KOPT-K1 (cell line): ENCODE results near the gene JAKMIP1.
"Not testable (repeated sequence)": the region's sequence is repeated elsewhere in the genome, so short reads cannot be mapped to it uniquely, and the experiment has no call there.

ENCODE experiments used
- H3K27ac ChIP-seq: fragments of 200-600 bp; sonication (generic); 2 replicates; pipeline ENCODE4 v1.5.1; 2016; ENCODE audit warnings: antibody characterized with exemption, mild to moderate bottlenecking, low read depth, low read length; ENCODE audit not compliant: poor library complexity, severe bottlenecking
- H3K36me3 ChIP-seq: fragments of 200-600 bp; sonication (generic); 2 replicates; pipeline ENCODE4 v1.5.1; 2017; ENCODE audit warnings: antibody characterized with exemption, mild to moderate bottlenecking, low read length, moderate library complexity; ENCODE audit not compliant: insufficient read depth
- H3K9me3 ChIP-seq: fragments of 200-600 bp; sonication (generic); 2 replicates; pipeline ENCODE4 v1.5.1; 2017; ENCODE audit warnings: antibody characterized with exemption, low read length, mild to moderate bottlenecking; ENCODE audit not compliant: insufficient read depth, poor library complexity, severe bottlenecking

Gene JAKMIP1

GRCh38 chr4:6160536-6160935 is 39.8 kb downstream of the JAKMIP1 start:
- H3K27ac ChIP-seq = no peak overlapping the region
- peaks cover 16% of the 10 kb centered on the region for H3K9me3 ChIP-seq
- H3K36me3 ChIP-seq = peaks cover 49% of the 10 kb centered on the region

GRCh38 chr4:6157926-6158325 is 42.4 kb downstream of the JAKMIP1 start:
- Histone ChIP-seq H3K9me3 (no peaks in the 10 kb centered on the region), H3K27ac (no peak overlapping the region), H3K36me3 (peaks cover 31% of the 10 kb centered on the region)

GRCh38 chr4:6155996-6156750 is 44.2 kb downstream of the JAKMIP1 start:
- H3K36me3 ChIP-seq = peaks cover 40% of the 10 kb centered on the region
- no peaks in the 10 kb centered on the region for H3K9me3 ChIP-seq
- no peak overlapping the region for H3K27ac ChIP-seq

GRCh38 chr4:6154875-6155274 is 45.5 kb downstream of the JAKMIP1 start:
- Histone ChIP-seq H3K9me3 (no peaks in the 10 kb centered on the region), H3K27ac (no peak overlapping the region), H3K36me3 (peaks cover 53% of the 10 kb centered on the region)

GRCh38 chr4:6153874-6154273 is 46.5 kb downstream of the JAKMIP1 start:
- H3K9me3 ChIP-seq = no peaks in the 10 kb centered on the region
- peak overlapping the region; percentile 12 for H3K27ac ChIP-seq
- peaks cover 62% of the 10 kb centered on the region for H3K36me3 ChIP-seq

GRCh38 chr4:6152869-6153705 is 47.3 kb downstream of the JAKMIP1 start:
- Histone ChIP-seq H3K36me3 (peaks cover 63% of the 10 kb centered on the region), H3K27ac (peak overlapping the region; percentile 31), H3K9me3 (no peaks in the 10 kb centered on the region)

GRCh38 chr4:6150046-6150735 is 50.2 kb downstream of the JAKMIP1 start:
- no peak overlapping the region for H3K27ac ChIP-seq

GRCh38 chr4:6148506-6149205 is 51.7 kb downstream of the JAKMIP1 start:
- H3K36me3 ChIP-seq = peaks cover 78% of the 10 kb centered on the region
- peaks cover 17% of the 10 kb centered on the region for H3K9me3 ChIP-seq
- H3K27ac ChIP-seq = no peak overlapping the region

More at GRCh38 chr4:6150046-6150735, 50.2 kb downstream of the JAKMIP1 start:
- Histone ChIP-seq H3K36me3 (peaks cover 63% of the 10 kb centered on the region), H3K9me3 (peaks cover 6% of the 10 kb centered on the region)

GRCh38 chr4:6147441-6147840 is 52.9 kb downstream of the JAKMIP1 start:
- Histone ChIP-seq H3K9me3 (peaks cover 17% of the 10 kb centered on the region), H3K36me3 (peaks cover 86% of the 10 kb centered on the region), H3K27ac (no peak overlapping the region)

GRCh38 chr4:6143603-6144181 is 56.7 kb downstream of the JAKMIP1 start:
- peaks cover 81% of the 10 kb centered on the region for H3K36me3 ChIP-seq
- H3K9me3 ChIP-seq = peaks cover 17% of the 10 kb centered on the region
- H3K27ac ChIP-seq = no peak overlapping the region

- no peak overlapping the region for H3K27ac ChIP-seq
- H3K9me3 ChIP-seq = peaks cover 17% of the 10 kb centered on the region
- H3K36me3 ChIP-seq = peaks cover 79% of the 10 kb centered on the region
Measured at GRCh38 chr4:6142935-6143602, 57.3 kb downstream of the JAKMIP1 start.

GRCh38 chr4:6142511-6142910 is 57.8 kb downstream of the JAKMIP1 start:
- Histone ChIP-seq H3K36me3 (peaks cover 79% of the 10 kb centered on the region), H3K9me3 (peaks cover 17% of the 10 kb centered on the region), H3K27ac (no peak overlapping the region)

- H3K36me3 ChIP-seq = peaks cover 78% of the 10 kb centered on the region
- no peak overlapping the region for H3K27ac ChIP-seq
- peaks cover 17% of the 10 kb centered on the region for H3K9me3 ChIP-seq
Measured at GRCh38 chr4:6141554-6141953, 58.8 kb downstream of the JAKMIP1 start.

GRCh38 chr4:6141021-6141420 is 59.3 kb downstream of the JAKMIP1 start:
- H3K27ac ChIP-seq = not testable (repeated sequence)
- Histone ChIP-seq H3K36me3 (peaks cover 74% of the 10 kb centered on the region), H3K9me3 (peaks cover 17% of the 10 kb centered on the region)
